Gastroesophageal sphincter (tissue), 4 donors: ENCODE measurements around the gene ACYP1. TPM values are rescaled to one million over a fixed set of nuclear protein-coding genes. Genes with fewer than 3 reads are reported as not detected.

Source experiments
- ATAC-seq: fragments of 150-250 bp; one replicate; pipeline ENCODE4 v1.9.1; 2016; ENCODE audit warnings: mild to moderate bottlenecking, moderate library complexity
- H3K27ac ChIP-seq, 4 donors: fragments of 200-600 bp; sonication (generic) in 3 of 4; 1 replicate in 3 of 4; 2 replicates in 1 of 4; pipeline ENCODE4 v1.5.1; 2016 to 2019
- H3K27me3 ChIP-seq: fragments of 200-600 bp; sonication (generic); one replicate; pipeline ENCODE4 v1.5.1; 2019
- H3K36me3 ChIP-seq, 2 donors: fragments of 200-600 bp; sonication (generic); one replicate each; pipeline ENCODE4 v1.5.1; 2019; ENCODE audit warnings: control low read depth in 1 of 2
- H3K4me1 ChIP-seq, 3 donors: fragments of 200-600 bp; sonication (generic); 1 replicate in 2 of 3; 2 replicates in 1 of 3; pipeline ENCODE4 v1.5.1; 2016 to 2019; ENCODE audit warnings: control low read depth in 2 of 3
- H3K4me3 ChIP-seq, 2 donors: fragments of 200-600 bp; sonication (generic); one replicate each; pipeline ENCODE4 v1.5.1; 2019; ENCODE audit warnings: mild to moderate bottlenecking in 1 of 2, moderate library complexity in 1 of 2
- H3K9me3 ChIP-seq, 3 donors: fragments of 200-600 bp; sonication (generic); one replicate each; pipeline ENCODE4 v1.5.1; 2017 to 2019; ENCODE audit warnings: control low read depth in 2 of 3
- CTCF ChIP-seq, 4 experiments: fragments of 200-600 bp in 2 of 4; fragments of 450-650 bp in 2 of 4; sonication (generic) in 1 of 4; IDR thresholded peaks; one replicate each; pipeline ENCODE4 v1.5.1; 2017 to 2019; ENCODE audit warnings: antibody characterized with exemption in 4 of 4, mild to moderate bottlenecking in 2 of 4, moderate library complexity in 2 of 4
- EP300 ChIP-seq: sonication (generic); formaldehyde crosslinking; IDR thresholded peaks from one replicate; pipeline ENCODE4 v1.6.1; 2017; ENCODE audit warnings: antibody characterized with exemption, mild to moderate bottlenecking
- POLR2A ChIP-seq, 2 donors: fragments of 450-650 bp; IDR thresholded peaks; one replicate each; pipeline ENCODE4 v1.6.1; 2017; ENCODE audit warnings: antibody characterized with exemption in 2 of 2, mild to moderate bottlenecking in 2 of 2, moderate library complexity in 1 of 2
- POLR2AphosphoS5 ChIP-seq: sonication (generic); formaldehyde crosslinking; IDR thresholded peaks from one replicate; pipeline ENCODE4 v1.6.1; 2017; ENCODE audit warnings: antibody characterized with exemption
- WGBS, 2 donors: methylation state at CpG; one replicate each; pipeline ENCODE4 v1.1.5; 2018; ENCODE audit warnings: low coverage in 1 of 2; 5-methylcytosine and 5-hydroxymethylcytosine counted together
- total RNA-seq, 4 donors: library from RNA; depleted of rRNA; stranded (reverse); fragments of >200 nt; gene quantifications; one replicate each; pipeline ENCODE4 v1.1.0, GENCODE V29; 2016

ACYP1 gene
- total RNA-seq, 4 donors from 2014 or later: 13.8 to 20.8 (median 17.1) TPM

GRCh38 chr14:75018694-75019093 lies 45.1 kb downstream of the ACYP1 start:
- H3K27ac ChIP-seq: no peak overlapping the region
- H3K9me3 ChIP-seq: no peaks in the 10 kb centered on the region
- WGBS, 2 donors: 60 to 71% methylated on average over 1 to 3 of the region's 3 CpGs
- no peaks in the 10 kb centered on the region for H3K27me3 ChIP-seq
- H3K4me1 ChIP-seq: no peaks in the 10 kb centered on the region
- no peak for ATAC-seq
- no peak overlapping the region for H3K4me3 ChIP-seq
- peaks cover 8 to 99% of the 10 kb centered on the region in 2 donors for H3K36me3 ChIP-seq
- TF ChIP-seq EP300 (no peak), POLR2AphosphoS5 (no peak), CTCF (IDR thresholded peaks at IDR 0.05) (no peak), POLR2A (IDR thresholded peaks at IDR 0.05) (no peak)

- no peak for ATAC-seq
- H3K9me3 ChIP-seq: no peaks in the 10 kb centered on the region
- H3K36me3 ChIP-seq: peaks cover 8 to 94% of the 10 kb centered on the region in 2 donors
- 50% methylated on average over 1 of the region's 3 CpGs; no CpG with 5 or more reads in 1 of the 2 donors for WGBS, 2 donors
- no peaks in the 10 kb centered on the region for H3K27me3 ChIP-seq
- no peak for TF ChIP-seq EP300
- no peak for TF ChIP-seq POLR2AphosphoS5
- TF ChIP-seq CTCF (IDR thresholded peaks at IDR 0.05): no peak
- no peak for TF ChIP-seq POLR2A (IDR thresholded peaks at IDR 0.05)
- no peak overlapping the region for H3K4me3 ChIP-seq
- peaks cover 2 to 4% (median 3%) of the 10 kb centered on the region in 3 donors for H3K4me1 ChIP-seq
- H3K27ac ChIP-seq: no peak overlapping the region
Measured at GRCh38 chr14:75016815-75017214, 47.0 kb downstream of the ACYP1 start.

GRCh38 chr14:75015496-75015895 lies 48.3 kb downstream of the ACYP1 start:
- TF ChIP-seq POLR2AphosphoS5: no peak
- TF ChIP-seq CTCF (IDR thresholded peaks at IDR 0.05): no peak
- TF ChIP-seq EP300: no peak
- no peak for TF ChIP-seq POLR2A (IDR thresholded peaks at IDR 0.05)
- Histone ChIP-seq H3K27me3 (no peaks in the 10 kb centered on the region), H3K36me3 (peaks cover 6 to 86% of the 10 kb centered on the region in 2 donors), H3K4me3 (no peak overlapping the region), H3K4me1 (peaks cover 6 to 11% (median 10%) of the 10 kb centered on the region in 3 donors), H3K27ac (peak overlapping the region in 1 of 4 donors; percentile 6), H3K9me3 (no peaks in the 10 kb centered on the region)
- WGBS, 2 donors: 71 to 87% methylated on average over 3 to 5 of the region's 5 CpGs
- ATAC-seq: no peak

GRCh38 chr14:75013290-75013689 lies 50.5 kb downstream of the ACYP1 start:
- peaks cover 6 to 11% (median 10%) of the 10 kb centered on the region in 3 donors for H3K4me1 ChIP-seq
- peak overlapping the region in 1 of 4 donors; percentile 17 for H3K27ac ChIP-seq
- ATAC-seq: no peak
- 55% methylated on average over 6 of the region's 6 CpGs; no CpG with 5 or more reads in 1 of the 2 donors for WGBS, 2 donors
- no peaks in the 10 kb centered on the region for H3K27me3 ChIP-seq
- peaks cover 2 to 86% of the 10 kb centered on the region in 2 donors for H3K36me3 ChIP-seq
- H3K9me3 ChIP-seq: no peaks in the 10 kb centered on the region
- no peak overlapping the region for H3K4me3 ChIP-seq
- TF ChIP-seq CTCF (IDR thresholded peaks at IDR 0.05): no peak
- TF ChIP-seq POLR2AphosphoS5: no peak
- no peak for TF ChIP-seq POLR2A (IDR thresholded peaks at IDR 0.05)
- no peak for TF ChIP-seq EP300

- Histone ChIP-seq H3K4me1 (peaks cover 6 to 11% (median 10%) of the 10 kb centered on the region in 3 donors), H3K4me3 (no peak overlapping the region), H3K27ac (peak overlapping the region; percentile 18 to 70 (median 56)), H3K27me3 (no peaks in the 10 kb centered on the region), H3K36me3 (peaks cover 2 to 86% of the 10 kb centered on the region in 2 donors), H3K9me3 (no peaks in the 10 kb centered on the region)
- peak; percentile 46 for ATAC-seq
- TF ChIP-seq POLR2A (IDR thresholded peaks at IDR 0.05) (no peak), CTCF (IDR thresholded peaks at IDR 0.05) (no peak), POLR2AphosphoS5 (no peak), EP300 (no peak)
- 34 to 40% methylated on average over 2 to 4 of the region's 4 CpGs for WGBS, 2 donors
Measured at GRCh38 chr14:75011356-75011994, 52.3 kb downstream of the ACYP1 start.
